Stimulated activated naive CD8-positive, alpha-beta T cell treated with anti-CD3 and anti-CD28 coated beads, Interleukin-15, Interleukin-2, amounts not matched to agents 100 U/mL and 50 U/mL, for 24 hours (primary cell): Measurements from ENCODE around the gene ACVR1B.

Source experiments
- ATAC-seq: fragments of 150-1000 bp; cut with Tn5 transposase; one replicate; pipeline ENCODE4 v1.10.0; 2021
- DNase-seq: peaks from one replicate; pipeline ENCODE4 v3.0.0; 2021

The ACVR1B gene

GRCh38 chr12:52044292-52044983 is 92.9 kb downstream of the ACVR1B start:
- ATAC-seq, result no peak
- DNase-seq, result no peak

GRCh38 chr12:52045794-52046199 is 94.3 kb downstream of the ACVR1B start:
- DNase-seq, result no peak
- ATAC-seq, result no peak
